ENCODE measurements around the gene CCNA2. TPM values are rescaled to one million over a fixed set of nuclear protein-coding genes. Genes with fewer than 3 reads are reported as not detected.

CCNA2 gene
- total and polyA plus RNA-seq, 9 of the 15 experiments (the other 6 are each of a cell fraction or from before 2014, with no cell fraction given) = 37.1 to 197 (median 154) TPM

GRCh38 chr4:121794505-121795188, 29.0 kb downstream of the CCNA2 start (continued):
- TF ChIP-seq NCOA1 (IDR thresholded peaks at IDR 0.05; ENCODE audit: low read depth) (peak; percentile 68; the same call in 1 of the 2 replicates), ZNF217 (CRISPR knock-in tag; IDR thresholded peaks at IDR 0.05) (no peak), FOXM1 (IDR thresholded peaks at IDR 0.05; ENCODE audit: low read depth) (peak; percentile 93), FOXM1 (CRISPR knock-in tag; IDR thresholded peaks at IDR 0.05; ENCODE audit: low read depth) (no peak), PCBP1 (IDR thresholded peaks at IDR 0.05; ENCODE audit: low read depth, low read length, poor library complexity, severe bottlenecking) (no peak), ATF2 (CRISPR knock-in tag; IDR thresholded peaks at IDR 0.05) (no peak), DPF2 (IDR thresholded peaks at IDR 0.05) (peak; percentile 97), MYNN (IDR thresholded peaks at IDR 0.05) (0 out of 2 replicates have a peak, but pooled peaks have one; percentile 47), MYNN (CRISPR knock-in tag; IDR thresholded peaks at IDR 0.05) (no peak), NR3C1 (CRISPR knock-in tag; IDR thresholded peaks at IDR 0.05) (no peak), CTCF (IDR thresholded peaks at IDR 0.05 in 2 of 3, conservative IDR thresholded peaks at IDR 0.05 in 1 of 3; ENCODE audit: insufficient read depth in 2 of 3, low read depth in 1 of 3, low read length in 3 of 3) (no peak), POLR2H (tag; IDR thresholded peaks at IDR 0.05; ENCODE audit: low read depth) (no peak), XRCC5 (IDR thresholded peaks at IDR 0.05; ENCODE audit: low read depth, low read length) (no peak), MEF2A (IDR thresholded peaks at IDR 0.05; ENCODE audit: control insufficient read depth, low read depth, low read length) (0 out of 2 replicates have a peak, but pooled peaks have one; percentile 26), HOXB6 (CRISPR knock-in tag; IDR thresholded peaks at IDR 0.05; ENCODE audit: borderline replicate concordance) (no peak)

Measured in K562 (cell line).